Activated naive CD4-positive, alpha-beta T cell treated with anti-CD3 and anti-CD28 coated beads, Interleukin-2, amount 50 U/mL, for 72 hours (primary cell): ENCODE measurements around the gene ARL16. TPM values are rescaled to one million over a fixed set of nuclear protein-coding genes. Genes with fewer than 3 reads are reported as not detected.

Experiments used
- ATAC-seq, 2 donors: fragments of 150-1000 bp; cut with Tn5 transposase; 2 replicates each; pipeline ENCODE4 v1.10.0; 2021; ENCODE audit warnings: mild to moderate bottlenecking in 2 of 2, moderate library complexity in 2 of 2
- DNase-seq, 2 donors: peaks; one replicate each; pipeline ENCODE4 v3.0.0; 2021 to 2022; ENCODE audit warnings: low spot score in 2 of 2
- H3K27ac Mint-ChIP-seq, 2 donors: one replicate each; pipeline ENCODE4 v1.8.0; 2022; ENCODE audit warnings: mild to moderate bottlenecking in 2 of 2, mixed read lengths in 2 of 2
- H3K36me3 Mint-ChIP-seq, 2 donors: one replicate each; pipeline ENCODE4 v1.8.0; 2022; ENCODE audit warnings: mixed read lengths in 2 of 2
- H3K9me3 Mint-ChIP-seq, 2 donors: one replicate each; pipeline ENCODE4 v1.8.0; 2022; ENCODE audit warnings: mixed read lengths in 2 of 2
- total RNA-seq, 2 donors: library from RNA; stranded (reverse); gene quantifications; one replicate each; pipeline ENCODE4 v1.2.3, GENCODE V29; 2022

Gene ARL16
- total RNA-seq, 2 donors from 2014 or later = 12.6 to 30.6 TPM

- Mint-ChIP-seq H3K27ac (peak within 1 kb of the TSS; percentile 99 to 100), H3K9me3 (no peaks in the 10 kb centered on the region), H3K36me3 (peaks cover 36 to 49% of the 10 kb centered on the region in 2 donors)
- DNase-seq (peak; percentile 87 to 89), ATAC-seq (peak; percentile 91 to 92)
Observed at GRCh38 chr17:81702934-81703746, 19.5 kb upstream of the ARL16 start, which contains the start of gene MRPL12. MRPL12 (plus strand) TSS chr17:81703367; CDS start chr17:81703502, 135 bp downstream.

GRCh38 chr17:81701288-81702071, 17.9 kb upstream of the ARL16 start:
- Mint-ChIP-seq H3K36me3 (peaks cover 35 to 52% of the 10 kb centered on the region in 2 donors), H3K9me3 (no peaks in the 10 kb centered on the region), H3K27ac (peak overlapping the region; percentile 99 to 100)
- ATAC-seq (no peak), DNase-seq (no peak)

- Mint-ChIP-seq H3K27ac (peak overlapping the region; percentile 16 to 77), H3K9me3 (no peaks in the 10 kb centered on the region), H3K36me3 (peaks cover 27 to 44% of the 10 kb centered on the region in 2 donors)
- DNase-seq (no peak), ATAC-seq (no peak)
Observed at GRCh38 chr17:81700353-81701287, 17.0 kb upstream of the ARL16 start.

- DNase-seq (no peak), ATAC-seq (no peak)
- Mint-ChIP-seq H3K27ac (no peak overlapping the region), H3K9me3 (no peaks in the 10 kb centered on the region), H3K36me3 (peaks cover 8 to 27% of the 10 kb centered on the region in 2 donors)
Observed at GRCh38 chr17:81697261-81698044, 13.9 kb upstream of the ARL16 start.

GRCh38 chr17:81696218-81696941, 12.8 kb upstream of the ARL16 start:
- Mint-ChIP-seq H3K27ac (no peak overlapping the region), H3K36me3 (peaks cover 4 to 17% of the 10 kb centered on the region in 2 donors), H3K9me3 (no peaks in the 10 kb centered on the region)
- DNase-seq (no peak), ATAC-seq (peak in 1 of 2 donors; percentile 17)

GRCh38 chr17:81695801-81696200, 12.2 kb upstream of the ARL16 start:
- ATAC-seq (peak; percentile 5 to 9), DNase-seq (no peak)
- H3K36me3 Mint-ChIP-seq = peaks cover 4 to 13% of the 10 kb centered on the region in 2 donors
- H3K27ac Mint-ChIP-seq = no peak overlapping the region
- no peaks in the 10 kb centered on the region for H3K9me3 Mint-ChIP-seq

- Mint-ChIP-seq H3K27ac (no peak overlapping the region), H3K9me3 (no peaks in the 10 kb centered on the region), H3K36me3 (peaks cover 4 to 10% of the 10 kb centered on the region in 2 donors)
- ATAC-seq (peak in 1 of 2 donors; percentile 5), DNase-seq (no peak)
Observed at GRCh38 chr17:81695211-81695610, 11.6 kb upstream of the ARL16 start.

GRCh38 chr17:81694810-81695209, 11.2 kb upstream of the ARL16 start:
- ATAC-seq (no peak), DNase-seq (no peak)
- H3K36me3 Mint-ChIP-seq = peaks cover 4 to 14% of the 10 kb centered on the region in 2 donors
- no peaks in the 10 kb centered on the region for H3K9me3 Mint-ChIP-seq
- no peak overlapping the region for H3K27ac Mint-ChIP-seq

- H3K9me3 Mint-ChIP-seq = no peaks in the 10 kb centered on the region
- H3K36me3 Mint-ChIP-seq = peaks cover 13 to 14% of the 10 kb centered on the region in 2 donors
- ATAC-seq (peak in 1 of 2 donors; percentile 17), DNase-seq (no peak)
- no peak overlapping the region for H3K27ac Mint-ChIP-seq
Observed at GRCh38 chr17:81693509-81694210, 10.1 kb upstream of the ARL16 start.

GRCh38 chr17:81691608-81692007, 8.0 kb upstream of the ARL16 start:
- ATAC-seq = no peak
- no peak for DNase-seq
- H3K27ac Mint-ChIP-seq = no peak overlapping the region
- peaks cover 10 to 11% of the 10 kb centered on the region in 2 donors for H3K36me3 Mint-ChIP-seq
- H3K9me3 Mint-ChIP-seq = no peaks in the 10 kb centered on the region

GRCh38 chr17:81691196-81691595, 7.6 kb upstream of the ARL16 start:
- ATAC-seq (no peak), DNase-seq (no peak)
- peaks cover 10 to 14% of the 10 kb centered on the region in 2 donors for H3K36me3 Mint-ChIP-seq
- H3K27ac Mint-ChIP-seq = no peak overlapping the region
- no peaks in the 10 kb centered on the region for H3K9me3 Mint-ChIP-seq

GRCh38 chr17:81690549-81690948, 7.0 kb upstream of the ARL16 start:
- peaks cover 10 to 15% of the 10 kb centered on the region in 2 donors for H3K36me3 Mint-ChIP-seq
- H3K27ac Mint-ChIP-seq = peak overlapping the region in 1 of 2 donors; percentile 47
- ATAC-seq = no peak
- DNase-seq = no peak
- H3K9me3 Mint-ChIP-seq = no peaks in the 10 kb centered on the region

GRCh38 chr17:81690066-81690465, 6.5 kb upstream of the ARL16 start:
- Mint-ChIP-seq H3K36me3 (peaks cover 10 to 15% of the 10 kb centered on the region in 2 donors), H3K27ac (peak overlapping the region in 1 of 2 donors; percentile 47), H3K9me3 (no peaks in the 10 kb centered on the region)
- DNase-seq (no peak), ATAC-seq (no peak)

GRCh38 chr17:81688616-81689015, 5.0 kb upstream of the ARL16 start:
- Mint-ChIP-seq H3K27ac (peak overlapping the region in 1 of 2 donors; percentile 72), H3K36me3 (peaks cover 17 to 25% of the 10 kb centered on the region in 2 donors), H3K9me3 (no peaks in the 10 kb centered on the region)
- ATAC-seq (no peak), DNase-seq (no peak)
